Measurements from ENCODE around the gene NSD2.
"Not testable (repeated sequence)": the region's sequence is repeated elsewhere in the genome, so short reads cannot be mapped to it uniquely, and the experiment has no call there.

NSD2 gene

DNA sequence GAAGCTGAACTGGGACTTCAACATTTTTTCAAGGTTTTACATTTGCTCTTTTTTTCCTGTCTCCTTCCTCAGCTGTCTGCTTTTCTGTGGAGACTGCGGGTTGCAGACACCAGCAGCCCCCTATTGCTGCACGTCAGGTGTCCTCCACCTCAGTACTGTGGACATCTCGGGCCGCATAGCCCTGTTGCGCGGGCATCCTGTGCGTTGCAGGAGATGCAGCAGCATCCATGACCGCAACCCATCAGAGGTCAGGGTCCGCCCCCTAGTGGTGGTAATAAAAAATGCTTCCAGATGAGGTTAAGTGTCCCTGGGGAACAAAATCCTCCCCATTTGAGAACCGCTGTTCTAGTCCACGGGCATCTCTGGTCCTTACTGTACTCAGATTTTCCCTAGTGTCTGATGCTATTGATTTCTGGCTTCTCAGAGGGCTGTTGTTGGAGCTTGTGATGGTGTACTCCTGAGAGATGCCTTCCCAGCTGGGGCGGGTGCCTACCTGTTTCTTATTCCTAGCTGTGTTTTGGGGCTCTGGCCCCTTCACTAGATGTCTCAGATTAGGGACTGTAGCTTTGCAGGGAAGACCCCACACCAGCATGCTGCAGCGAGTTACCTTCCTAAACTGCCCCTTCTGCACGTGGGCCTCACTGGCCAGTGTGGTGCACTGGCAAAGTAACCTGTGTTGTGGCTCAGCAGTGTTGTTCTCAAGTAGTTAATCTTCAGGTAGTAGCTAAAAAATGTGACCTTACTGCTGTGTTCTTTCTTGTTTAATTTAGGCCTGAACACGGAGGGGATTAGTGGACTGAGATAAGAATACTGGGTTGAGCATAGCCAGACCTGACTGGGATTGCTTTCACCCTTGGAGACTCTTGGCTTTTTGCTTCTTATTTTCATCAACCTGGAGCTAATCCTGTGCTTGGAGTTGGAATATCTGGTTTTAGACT, 28.2 kb downstream of the NSD2 start:
- DNase-seq, result peak; percentile 71

DNA sequence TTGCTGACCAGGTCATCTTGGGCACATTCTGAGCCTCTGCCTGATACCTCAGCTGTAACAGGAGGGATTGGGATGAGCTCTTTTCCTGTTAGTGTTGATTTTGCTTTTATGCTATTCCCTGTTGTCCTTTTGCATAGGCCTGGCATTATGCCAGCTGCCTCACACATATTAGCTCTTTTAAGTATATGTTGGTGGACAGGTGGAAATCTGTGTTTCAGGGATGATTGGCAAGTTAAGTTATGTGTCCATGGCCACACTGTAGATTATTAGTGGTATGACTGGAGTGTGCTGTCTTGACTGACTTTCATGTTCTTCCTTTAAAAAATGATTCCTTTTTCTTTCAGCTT, 28.9 kb downstream of the NSD2 start:
- no peak for DNase-seq

DNA sequence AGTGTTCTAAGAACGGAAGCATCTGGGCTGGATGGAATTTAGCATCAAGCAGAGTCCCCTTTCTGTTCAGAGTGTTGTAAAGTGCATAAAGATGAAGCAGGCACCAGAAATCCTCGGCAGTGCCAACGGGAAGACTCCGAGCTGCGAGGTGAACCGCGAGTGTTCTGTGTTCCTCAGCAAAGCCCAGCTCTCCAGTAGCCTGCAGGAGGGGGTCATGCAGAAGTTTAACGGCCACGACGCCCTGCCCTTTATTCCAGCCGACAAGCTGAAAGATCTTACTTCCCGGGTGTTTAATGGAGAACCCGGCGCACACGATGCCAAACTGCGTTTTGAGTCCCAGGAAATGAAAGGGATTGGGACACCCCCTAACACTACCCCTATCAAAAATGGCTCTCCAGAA, 29.4 kb downstream of the NSD2 start:
- no peak for DNase-seq

DNA sequence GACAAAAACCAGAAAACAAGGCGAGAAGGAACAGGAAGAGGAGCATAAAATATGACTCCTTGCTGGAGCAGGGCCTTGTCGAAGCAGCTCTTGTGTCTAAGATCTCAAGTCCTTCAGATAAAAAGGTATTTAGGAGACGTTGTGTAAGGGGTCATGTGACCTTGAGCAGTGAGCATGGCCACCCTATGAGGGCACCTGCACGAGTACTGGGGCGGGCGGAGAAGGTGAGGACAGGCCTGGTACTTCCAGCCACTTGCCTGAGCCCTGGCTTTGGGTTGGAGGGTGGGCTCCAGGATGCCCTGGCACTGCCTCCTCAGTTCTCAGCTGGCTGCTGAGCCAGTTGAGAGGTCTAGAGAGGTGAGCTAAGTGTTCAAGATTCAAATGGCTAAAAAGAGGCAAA, 29.9 kb downstream of the NSD2 start:
- no peak for DNase-seq

DNA sequence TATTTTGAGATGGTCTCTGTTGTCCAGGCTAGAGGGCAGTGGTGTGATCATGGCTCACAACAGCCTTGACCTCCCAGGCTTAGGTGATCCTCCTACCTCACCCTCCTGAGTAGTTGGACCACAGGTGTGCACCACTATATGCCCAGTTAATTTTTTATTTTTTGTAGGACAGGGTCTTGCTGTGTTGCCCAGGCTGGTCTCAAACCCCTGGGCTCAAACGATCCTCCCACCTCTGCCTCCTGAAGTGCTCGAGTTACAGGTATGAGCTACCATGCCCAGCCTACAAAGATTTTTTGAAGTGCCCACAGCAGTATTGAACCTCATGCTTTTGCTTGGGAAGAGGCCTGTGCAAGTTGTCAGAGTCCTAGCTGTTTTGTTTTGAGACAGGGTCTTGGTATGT, 31.1 kb downstream of the NSD2 start:
- DNase-seq, result no peak

DNA sequence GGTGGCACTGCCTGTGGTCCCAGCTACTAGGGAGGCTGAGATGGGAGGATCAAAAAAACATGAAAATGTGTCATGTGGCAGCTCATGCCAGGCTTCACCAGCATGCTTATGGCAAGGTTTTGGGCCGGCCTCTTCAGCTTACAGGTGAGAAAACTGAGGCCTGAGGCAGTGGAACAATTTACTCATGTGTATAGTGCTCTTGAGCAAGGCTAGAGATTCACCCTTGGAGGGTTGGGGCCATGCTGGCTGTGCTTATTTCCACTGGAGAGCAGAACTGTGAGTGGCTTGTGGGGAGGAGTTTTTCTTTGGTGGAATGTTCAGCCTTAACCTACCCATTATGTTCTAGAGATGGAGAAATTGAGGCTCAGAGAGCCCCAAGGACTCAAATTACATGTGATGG, 31.8 kb downstream of the NSD2 start:
- DNase-seq, result no peak

DNA sequence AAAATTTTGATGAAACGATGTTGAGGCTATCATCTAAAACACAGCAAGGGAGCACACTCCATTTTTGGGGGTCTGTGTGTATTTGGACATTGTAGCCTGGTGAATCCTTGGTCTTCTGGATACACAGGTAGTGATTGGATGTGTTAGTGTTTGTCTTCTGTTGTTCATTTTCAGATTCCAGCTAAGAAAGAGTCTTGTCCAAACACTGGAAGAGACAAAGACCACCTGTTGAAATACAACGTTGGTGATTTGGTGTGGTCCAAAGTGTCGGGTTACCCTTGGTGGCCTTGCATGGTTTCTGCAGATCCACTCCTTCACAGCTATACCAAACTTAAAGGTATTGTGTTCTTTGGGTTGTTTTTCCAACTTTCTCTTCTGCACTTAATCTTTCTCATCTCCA, 32.8 kb downstream of the NSD2 start:
- no peak for DNase-seq

DNA sequence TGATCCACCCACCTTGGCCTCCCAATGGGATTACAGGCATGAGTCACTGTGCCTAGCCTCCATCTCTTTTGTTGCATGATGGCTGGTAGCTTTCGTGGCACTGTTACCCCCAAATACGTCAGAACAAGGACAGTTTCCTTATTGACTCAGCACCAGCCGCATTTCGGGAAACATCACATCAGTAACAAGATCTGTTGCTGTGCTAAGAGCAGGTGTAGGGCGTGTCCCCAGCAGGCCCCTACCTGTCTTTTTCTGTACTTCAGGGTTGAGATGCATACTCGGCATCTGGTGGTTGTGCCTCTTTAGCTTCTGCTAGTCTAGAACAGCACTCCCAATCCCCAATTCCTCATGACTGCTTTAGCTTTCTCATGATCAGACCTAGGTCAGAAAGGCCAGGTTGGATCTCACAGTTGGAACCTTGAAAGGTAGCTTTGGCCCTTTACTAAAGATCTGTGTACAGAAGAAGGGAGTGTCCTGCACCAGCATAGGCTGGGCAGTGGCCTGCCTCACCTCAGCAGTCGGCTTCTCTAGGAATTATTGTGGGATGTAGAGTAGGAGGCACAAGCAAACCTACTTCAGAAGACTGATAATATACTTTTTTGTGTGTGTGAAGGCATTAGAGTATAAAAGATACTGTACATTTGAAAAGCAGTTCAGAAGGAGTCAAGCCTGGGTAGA, 36.8 kb downstream of the NSD2 start:
- no peak for DNase-seq

DNA sequence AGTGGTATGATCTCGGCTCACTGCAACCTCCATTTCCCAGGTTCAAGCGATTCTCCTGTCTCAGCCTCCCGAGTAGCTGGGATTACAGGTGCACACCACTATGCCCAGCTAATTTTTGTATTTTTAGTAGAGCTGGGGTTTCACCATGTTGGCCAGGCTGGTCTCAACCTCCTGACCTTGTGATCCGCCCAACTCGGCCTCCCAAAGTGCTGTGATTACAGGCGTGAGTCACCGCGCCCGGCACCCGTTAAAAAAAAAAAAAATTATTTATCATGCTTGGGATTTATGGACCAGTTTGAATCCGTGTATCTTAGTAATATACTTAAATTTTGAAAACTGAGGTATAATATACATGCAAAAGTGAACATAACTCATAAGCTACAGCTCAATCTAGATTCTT, 38.5 kb downstream of the NSD2 start:
- not testable (repeated sequence) for DNase-seq

DNA sequence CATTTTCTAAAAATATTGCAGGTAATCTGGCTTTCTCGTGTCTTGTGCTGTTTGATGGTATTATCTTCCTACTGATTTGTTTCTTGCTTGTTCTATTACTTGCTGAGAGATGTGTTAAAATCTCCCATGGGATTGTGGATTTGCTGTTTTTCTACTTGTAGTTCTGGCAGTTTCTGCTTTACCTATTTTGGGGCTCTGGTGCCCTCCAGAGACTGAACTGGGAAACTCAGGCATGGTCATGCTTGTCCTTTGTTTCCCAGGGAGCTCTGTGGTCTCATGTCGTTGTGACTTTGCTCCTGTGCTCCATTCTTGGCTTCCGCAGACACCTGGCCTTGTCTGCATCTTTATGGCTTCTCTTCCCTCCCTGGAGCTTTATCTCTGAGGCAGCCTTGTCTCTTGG, 39.5 kb downstream of the NSD2 start:
- no peak for DNase-seq

DNA sequence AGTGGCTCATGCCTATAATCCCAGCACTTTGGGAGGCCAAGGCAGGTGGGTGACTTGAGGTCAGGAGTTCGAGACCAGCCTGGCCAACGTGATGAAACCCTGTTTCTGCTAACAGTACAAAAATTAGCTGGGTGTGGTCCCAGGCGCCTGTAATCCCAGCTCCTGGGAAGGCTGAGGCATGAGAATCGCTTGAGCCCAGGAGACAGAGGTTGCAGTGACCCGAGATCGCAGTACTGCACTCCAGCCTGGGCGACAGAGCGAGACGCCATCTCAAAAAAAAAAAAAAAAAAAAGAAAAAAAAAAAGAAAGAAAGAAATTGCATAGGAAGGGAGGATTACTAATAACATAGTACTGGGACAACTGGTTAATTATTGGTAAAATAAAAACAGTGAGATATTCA, 40.1 kb downstream of the NSD2 start:
- not testable (repeated sequence) for DNase-seq

DNA sequence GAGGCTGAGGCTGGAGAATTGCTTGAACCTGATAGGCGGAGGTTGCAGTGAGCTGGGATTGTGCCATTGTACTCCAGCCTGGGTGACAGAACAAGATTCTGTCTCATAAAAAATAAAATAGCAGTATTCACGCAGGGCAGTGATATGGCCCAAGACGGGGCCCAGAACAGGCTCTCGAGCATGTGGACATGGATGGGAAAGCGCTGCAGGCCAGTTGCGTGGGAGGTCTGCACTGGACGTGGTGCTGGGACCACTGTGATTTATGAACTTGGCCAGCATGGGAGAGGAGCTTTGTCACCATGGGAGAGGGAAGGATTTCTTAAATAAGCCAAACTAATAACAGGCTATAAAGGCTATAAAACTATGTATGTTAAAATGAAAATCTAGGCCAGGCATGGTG, 51.6 kb downstream of the NSD2 start:
- DNase-seq, result no peak

DNA sequence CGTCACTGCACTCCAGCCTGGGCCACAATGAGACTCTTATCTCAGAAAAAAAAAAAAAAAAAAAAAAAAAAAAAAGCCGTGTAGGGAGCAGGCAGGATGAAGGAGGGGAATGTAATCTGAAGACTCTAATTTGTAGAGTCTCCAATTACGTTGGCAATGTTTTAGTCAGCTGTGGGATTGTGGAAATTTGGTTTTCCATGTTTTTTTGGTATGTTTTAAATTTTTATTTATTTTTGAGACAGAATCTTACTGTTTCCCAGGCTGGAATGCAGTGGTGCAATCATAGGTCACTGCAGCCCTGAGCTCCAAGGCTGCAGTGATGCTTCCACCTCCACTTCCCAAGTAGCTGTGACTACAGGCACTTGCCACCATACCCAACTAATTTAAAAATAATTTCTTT, 56.5 kb downstream of the NSD2 start:
- no peak for DNase-seq

DNA sequence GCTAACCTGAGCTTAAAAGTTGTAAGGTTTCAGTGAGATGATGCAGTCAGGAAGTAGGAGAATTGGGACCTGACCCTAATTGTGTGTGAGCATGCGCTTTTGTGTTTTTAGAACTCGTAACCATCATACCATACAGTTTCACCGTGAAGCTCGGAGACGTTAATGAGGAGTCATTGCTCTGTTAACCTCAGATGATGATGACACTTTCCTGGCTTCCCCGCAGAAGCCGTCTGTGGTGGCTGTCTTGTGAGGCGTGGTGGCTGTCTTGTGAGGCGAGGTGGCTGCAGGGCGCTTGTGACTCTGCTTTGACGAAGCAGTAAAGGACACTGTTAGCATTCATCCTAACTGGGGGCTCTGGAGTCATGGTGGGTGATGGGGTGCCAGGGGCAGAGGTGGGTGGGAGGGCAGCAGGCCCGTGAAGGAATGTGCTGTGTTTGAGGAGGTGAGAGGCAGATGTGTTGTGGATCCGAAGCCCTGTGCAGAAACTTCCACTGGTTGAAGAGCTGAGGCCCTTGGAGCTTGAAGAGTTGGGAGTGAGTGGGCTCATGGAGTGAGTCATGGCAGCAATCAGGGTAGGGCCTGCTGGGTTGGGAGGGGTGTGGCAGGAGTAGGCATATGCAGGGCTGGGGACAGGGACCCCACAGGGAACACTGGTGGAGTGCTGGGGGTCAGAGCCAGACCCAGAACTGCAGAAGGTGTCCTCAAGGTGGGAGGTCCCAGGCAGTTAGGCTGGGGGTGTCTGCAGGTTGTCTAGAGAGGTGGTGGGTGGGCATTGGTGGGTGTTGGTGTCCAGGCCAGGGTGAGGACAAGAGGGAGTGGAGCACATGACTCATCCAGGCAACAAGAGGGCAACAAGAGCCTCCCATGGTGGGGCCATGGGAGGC, 57.4 kb downstream of the NSD2 start:
- no peak for DNase-seq

DNA sequence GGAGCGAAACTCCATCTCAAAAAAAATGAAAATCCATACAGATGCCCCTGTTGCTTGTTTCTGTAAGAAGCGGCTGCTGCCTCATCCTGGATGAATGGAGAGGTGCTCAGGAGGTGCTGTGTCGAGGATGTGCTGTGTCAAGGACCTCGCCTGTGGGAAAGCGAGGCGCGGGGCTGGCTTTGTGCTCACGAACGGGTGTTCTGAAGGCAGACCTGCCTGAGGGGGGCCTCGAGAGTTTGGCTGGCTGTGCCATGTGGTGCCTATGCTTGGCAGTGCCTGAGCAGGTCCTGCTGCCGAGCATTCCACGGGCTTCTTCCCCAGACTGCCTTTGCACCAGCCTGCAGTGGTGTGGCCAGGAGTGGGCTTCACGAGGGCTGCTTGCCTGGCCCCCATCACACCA, 61.5 kb downstream of the NSD2 start:
- DNase-seq, result no peak

DNA sequence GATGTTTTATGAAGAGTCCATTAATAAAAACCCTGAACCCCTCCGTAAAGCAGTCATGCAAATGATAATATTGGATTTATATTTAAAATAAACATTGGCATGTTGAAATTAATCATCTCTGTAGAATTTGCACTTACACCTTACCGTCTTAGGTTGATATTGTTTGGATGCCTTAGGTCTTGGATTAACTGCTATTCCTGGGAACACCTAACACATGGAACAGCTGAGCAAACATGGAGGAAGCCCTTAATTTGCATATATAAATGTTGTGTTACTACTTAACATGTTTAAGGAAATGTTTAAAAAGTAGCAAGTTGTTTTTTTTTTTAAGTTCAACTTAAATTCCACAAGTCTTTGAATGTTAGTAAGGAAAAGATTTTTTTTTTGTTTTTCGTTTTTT, 62.5 kb downstream of the NSD2 start:
- DNase-seq, result no peak

DNA sequence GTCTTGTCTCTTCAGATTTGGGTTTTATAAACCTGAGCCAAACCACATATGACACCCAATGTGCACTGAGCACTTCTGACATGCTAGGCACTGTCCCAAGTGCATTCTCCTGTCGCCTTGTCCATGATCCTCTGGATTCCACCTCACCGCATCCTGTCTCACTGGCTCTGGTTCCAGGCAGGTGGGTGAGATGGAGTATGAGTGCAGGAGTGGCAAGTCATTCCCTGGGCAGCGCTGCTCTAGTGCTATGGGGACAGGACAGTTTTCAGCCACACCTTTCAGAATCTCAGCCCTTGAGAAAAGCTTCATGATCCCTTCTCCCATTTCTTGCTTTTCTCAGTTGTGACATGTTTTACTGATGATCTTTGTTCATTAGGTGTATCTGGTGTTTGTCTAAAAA, 66.4 kb downstream of the NSD2 start:
- DNase-seq, result no peak

DNA sequence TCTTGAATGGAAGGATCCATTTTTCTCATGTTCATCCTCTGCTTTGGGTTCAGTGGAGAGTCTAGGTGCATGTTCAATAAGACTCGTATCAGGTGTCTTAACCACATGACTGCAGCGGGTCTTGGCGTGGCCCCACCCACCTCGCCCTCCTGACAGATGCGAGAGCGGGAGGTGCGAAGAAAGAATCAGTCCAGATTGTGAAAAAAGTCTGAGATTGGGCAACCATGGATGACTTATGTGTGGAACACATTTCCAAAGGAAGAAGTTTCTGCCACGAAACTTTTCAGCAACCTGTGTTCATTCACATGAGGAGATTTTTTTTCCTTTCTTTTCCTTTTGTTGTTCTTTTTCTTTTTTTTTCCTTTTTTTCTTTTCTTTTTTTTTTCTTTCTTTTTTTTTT, 66.8 kb downstream of the NSD2 start:
- DNase-seq, result no peak

DNA sequence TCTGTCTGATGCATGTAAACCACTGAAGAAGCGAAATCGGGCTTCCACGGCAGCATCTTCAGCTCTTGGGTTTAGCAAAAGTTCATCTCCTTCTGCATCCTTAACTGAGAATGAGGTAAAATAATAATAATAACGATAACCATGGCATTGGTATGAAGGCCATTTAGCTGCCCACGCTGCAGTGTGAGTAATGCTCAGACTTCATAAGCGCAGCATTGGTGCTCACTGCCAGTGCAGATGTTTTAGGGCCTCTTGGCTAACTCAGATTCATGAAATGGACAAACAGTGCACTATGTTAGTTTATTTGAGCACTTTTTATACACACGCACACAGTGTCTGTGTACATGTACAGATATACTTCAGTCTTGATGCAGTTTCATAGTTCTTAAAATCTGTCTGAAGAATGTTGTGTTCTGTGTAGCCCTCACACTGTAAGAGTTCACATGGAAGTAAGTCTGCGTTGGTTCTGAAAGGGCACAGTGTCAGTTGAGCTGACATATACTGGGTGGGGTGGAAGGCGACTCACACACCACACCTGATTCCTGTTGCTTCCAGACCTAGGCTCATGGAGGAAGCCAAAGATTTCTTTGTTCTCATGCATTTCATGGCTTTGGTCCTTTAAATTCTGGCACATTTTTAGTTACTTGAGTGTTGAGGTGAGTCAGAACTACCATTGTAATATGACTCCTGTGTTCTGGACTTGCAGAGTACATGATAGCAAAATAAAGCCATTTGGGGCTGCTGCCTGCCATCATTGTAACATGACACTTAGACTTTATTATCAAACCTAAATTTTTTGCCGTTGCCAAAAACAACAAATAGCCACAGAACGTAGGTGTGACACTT, 68.7 kb downstream of the NSD2 start:
- no peak for DNase-seq

DNA sequence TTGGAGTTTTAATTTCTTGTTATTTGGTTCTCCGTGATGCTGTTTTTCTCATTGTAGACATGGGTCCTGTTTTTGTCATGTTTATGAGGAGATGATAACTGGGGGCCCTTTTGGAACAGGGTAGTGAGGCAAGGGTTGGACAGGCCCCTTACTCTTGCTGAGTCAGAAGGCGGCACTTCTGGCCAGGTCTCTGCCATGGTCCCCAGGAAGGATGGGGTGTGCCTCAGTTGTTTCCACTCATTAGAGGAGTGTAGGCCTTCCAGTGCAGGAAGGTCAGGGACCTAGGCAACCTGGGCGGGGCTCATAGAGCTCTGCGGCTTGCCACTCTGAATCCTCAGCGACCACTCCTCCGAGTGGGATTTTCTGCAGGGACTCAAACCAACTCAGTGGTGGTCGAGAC, 69.4 kb downstream of the NSD2 start:
- no peak for DNase-seq

DNA sequence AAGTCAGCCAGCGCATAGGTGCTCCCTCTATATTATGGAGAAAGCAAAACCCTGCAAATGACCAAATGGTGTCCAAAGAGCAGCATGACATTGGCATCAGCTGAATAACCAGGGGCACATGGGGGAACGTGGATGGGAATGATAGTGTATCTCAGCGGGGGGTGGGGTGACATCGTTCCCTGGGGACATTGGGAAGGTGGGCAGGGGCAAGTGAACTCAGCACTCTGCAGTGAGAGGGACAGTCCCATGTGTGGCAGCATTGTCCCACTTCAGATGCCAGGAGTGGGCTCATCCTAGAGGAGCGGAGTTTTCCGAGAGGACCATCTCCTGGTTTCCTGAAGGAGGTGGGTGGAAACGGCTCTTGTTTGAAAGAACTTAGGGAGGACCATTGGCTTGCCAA, 72.7 kb downstream of the NSD2 start:
- DNase-seq, result no peak

DNA sequence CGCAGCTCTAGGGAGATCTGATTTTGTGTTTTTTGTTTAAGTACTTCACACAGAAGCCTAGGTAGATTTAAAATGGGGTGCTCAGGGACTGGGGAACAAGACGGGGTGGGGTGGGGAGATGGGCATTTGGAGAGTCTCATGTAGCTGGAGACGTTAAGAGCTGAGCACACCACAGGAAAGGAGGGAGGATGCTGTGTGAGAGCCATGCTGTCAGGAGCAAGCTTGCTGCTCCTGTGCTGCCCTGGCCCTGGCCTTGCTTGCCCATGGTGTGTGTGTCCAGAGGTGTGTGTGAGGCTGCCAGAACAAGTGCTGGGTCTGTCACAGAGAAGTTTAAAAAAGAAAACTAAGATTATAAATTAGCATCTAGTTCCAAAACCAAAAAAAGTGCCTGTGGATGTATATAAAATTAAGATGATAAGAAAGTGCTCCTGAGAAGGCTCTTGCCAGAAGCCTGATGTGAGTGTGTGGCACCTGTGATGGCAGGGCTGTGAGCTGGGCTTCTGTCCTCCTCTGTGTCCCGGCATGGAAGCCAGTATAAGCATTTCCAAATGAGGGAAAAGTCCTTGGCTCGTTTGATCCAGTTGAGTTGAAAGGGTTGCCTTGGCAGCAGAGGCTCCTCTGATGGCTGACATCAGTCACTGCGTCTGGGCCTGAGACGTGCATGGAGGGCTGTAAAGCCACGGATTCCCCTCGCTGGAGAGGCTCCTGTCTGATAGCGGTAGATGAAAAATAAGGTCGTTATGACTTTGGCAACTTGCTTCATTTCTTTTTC, 74.1 kb downstream of the NSD2 start:
- DNase-seq, result no peak

Measured in activated CD8-positive, alpha-beta memory T cell treated with anti-CD3 and anti-CD28 coated beads, Interleukin-2, amount 50 U/mL, for 4 hours (primary cell).